ENCODE results near the gene ST14.

- TF ChIP-seq CTCF (IDR thresholded peaks at IDR 0.05): no peak
- TF ChIP-seq POLR2A (IDR thresholded peaks at IDR 0.05): no peak
These were observed 1.7 kb upstream of the ST14 start for GRCh38 chr11:130157840-130158239.

All from esophagus squamous epithelium (tissue), 4 donors.